ENCODE data around the gene PALM. TPM values are rescaled to one million over a fixed set of nuclear protein-coding genes. Genes with fewer than 3 reads are reported as not detected.

PALM gene
- total and polyA plus RNA-seq, 2 donors = 23.6 to 69.3 TPM

DNA sequence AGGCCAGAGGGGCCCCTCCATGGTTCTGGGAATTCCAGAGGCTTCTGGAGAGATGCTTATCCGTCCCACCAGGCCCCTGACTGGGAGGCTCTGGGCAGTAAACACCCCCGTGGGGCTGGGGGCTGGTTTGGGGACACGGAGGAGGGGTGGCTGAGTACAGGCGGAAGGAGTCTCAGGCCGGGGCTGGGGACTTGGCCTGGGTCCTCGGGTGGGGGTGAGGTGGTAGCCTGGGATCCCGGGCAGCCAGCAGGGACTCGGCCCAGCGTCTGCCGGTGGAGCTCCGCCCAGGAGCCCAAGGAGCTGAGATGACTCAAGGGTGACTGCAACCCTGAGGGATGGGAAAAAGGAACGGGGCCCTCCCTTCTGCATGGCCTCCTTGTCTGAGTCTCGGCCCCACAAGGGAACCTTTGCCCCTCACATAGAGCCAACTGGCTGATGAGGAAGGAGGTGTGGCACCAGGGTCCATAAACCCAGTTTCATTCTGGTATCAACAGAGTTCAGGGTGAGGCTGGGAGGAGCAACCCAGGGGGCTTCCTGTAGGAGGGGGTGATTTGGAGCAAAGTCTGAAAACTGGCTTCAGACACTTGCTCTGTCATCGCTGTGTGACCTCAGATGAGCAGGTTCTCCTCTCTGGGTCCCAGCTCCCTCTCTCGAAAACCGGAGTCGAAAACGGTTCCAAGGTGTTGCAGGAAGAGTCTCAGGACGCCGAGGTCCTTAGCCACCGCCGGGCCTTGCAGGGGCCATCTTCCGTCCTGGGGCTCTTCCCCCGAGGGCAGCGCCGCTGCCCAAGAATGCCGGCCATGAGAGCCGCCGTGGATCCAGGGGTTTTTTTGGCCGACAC is 43.0 kb downstream of the PALM start:
- Histone ChIP-seq H3K4me1 (ENCODE audit: insufficient read depth) (no peaks in the 10 kb centered on the region), H3K36me3 (ENCODE audit: insufficient read depth) (no peaks in the 10 kb centered on the region), H3K27ac (ENCODE audit: low read depth) (no peak overlapping the region), H3K4me3 (ENCODE audit: low read depth, low read length) (no peak overlapping the region)
- no peak for DNase-seq (ENCODE audit: extremely low spot score)
- 61% methylated on average over 30 of the region's 30 CpGs for WGBS

- Histone ChIP-seq H3K4me3 (ENCODE audit: low read depth, low read length) (no peak overlapping the region), H3K27ac (ENCODE audit: low read depth) (no peak overlapping the region), H3K36me3 (ENCODE audit: insufficient read depth) (no peaks in the 10 kb centered on the region), H3K4me1 (ENCODE audit: insufficient read depth) (no peaks in the 10 kb centered on the region)
- peak; percentile 81 for DNase-seq (ENCODE audit: extremely low spot score)
- WGBS = 36% methylated on average over 39 of the region's 39 CpGs
These were observed 44.1 kb downstream of the PALM start for GRCh38 chr19:752652-753517.

GRCh38 chr19:754530-754929 is 45.8 kb downstream of the PALM start:
- Histone ChIP-seq H3K4me3 (ENCODE audit: low read depth, low read length) (no peak overlapping the region), H3K36me3 (ENCODE audit: insufficient read depth) (no peaks in the 10 kb centered on the region), H3K4me1 (ENCODE audit: insufficient read depth) (no peaks in the 10 kb centered on the region), H3K27ac (ENCODE audit: low read depth) (no peak overlapping the region)
- DNase-seq (ENCODE audit: extremely low spot score) = no peak
- 92% methylated on average over 9 of the region's 9 CpGs for WGBS

- no peak for DNase-seq (ENCODE audit: extremely low spot score)
- H3K36me3 ChIP-seq (ENCODE audit: insufficient read depth) = no peaks in the 10 kb centered on the region
- WGBS = 94% methylated on average over 15 of the region's 15 CpGs
- no peak overlapping the region for H3K4me3 ChIP-seq (ENCODE audit: low read depth, low read length)
- no peak overlapping the region for H3K27ac ChIP-seq (ENCODE audit: low read depth)
- no peaks in the 10 kb centered on the region for H3K4me1 ChIP-seq (ENCODE audit: insufficient read depth)
These were observed 46.3 kb downstream of the PALM start for GRCh38 chr19:755063-755462.

DNA sequence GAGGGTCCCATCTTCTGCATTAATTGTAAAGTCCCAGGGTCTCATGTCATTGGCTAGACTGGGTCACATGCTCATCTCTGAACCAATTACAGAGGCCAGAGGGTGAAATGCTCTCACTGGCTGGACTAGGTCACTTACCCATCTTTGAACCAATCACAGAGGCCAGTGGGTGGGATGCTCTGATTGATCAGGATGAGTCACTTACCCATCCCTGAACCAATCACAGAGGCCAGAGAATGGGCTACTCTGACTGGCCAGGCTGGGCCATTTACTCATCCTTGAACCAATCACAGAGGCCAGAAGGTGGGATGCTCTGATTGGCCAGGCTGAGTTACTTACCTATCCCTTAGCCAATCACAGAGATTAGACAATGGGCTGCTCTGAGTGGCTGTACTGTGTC is 47.5 kb downstream of the PALM start:
- Histone ChIP-seq H3K36me3 (ENCODE audit: insufficient read depth) (no peaks in the 10 kb centered on the region), H3K4me3 (ENCODE audit: low read depth, low read length) (no peak overlapping the region), H3K4me1 (ENCODE audit: insufficient read depth) (no peaks in the 10 kb centered on the region), H3K27ac (ENCODE audit: low read depth) (no peak overlapping the region)
- DNase-seq (ENCODE audit: extremely low spot score) = no peak

- Histone ChIP-seq H3K4me3 (ENCODE audit: low read depth, low read length) (no peak overlapping the region), H3K27ac (ENCODE audit: low read depth) (no peak overlapping the region), H3K4me1 (ENCODE audit: insufficient read depth) (no peaks in the 10 kb centered on the region), H3K36me3 (ENCODE audit: insufficient read depth) (no peaks in the 10 kb centered on the region)
- 90% methylated on average over 36 of the region's 36 CpGs for WGBS
- DNase-seq (ENCODE audit: extremely low spot score) = no peak
These were observed 48.3 kb downstream of the PALM start for GRCh38 chr19:756821-757688.

DNA sequence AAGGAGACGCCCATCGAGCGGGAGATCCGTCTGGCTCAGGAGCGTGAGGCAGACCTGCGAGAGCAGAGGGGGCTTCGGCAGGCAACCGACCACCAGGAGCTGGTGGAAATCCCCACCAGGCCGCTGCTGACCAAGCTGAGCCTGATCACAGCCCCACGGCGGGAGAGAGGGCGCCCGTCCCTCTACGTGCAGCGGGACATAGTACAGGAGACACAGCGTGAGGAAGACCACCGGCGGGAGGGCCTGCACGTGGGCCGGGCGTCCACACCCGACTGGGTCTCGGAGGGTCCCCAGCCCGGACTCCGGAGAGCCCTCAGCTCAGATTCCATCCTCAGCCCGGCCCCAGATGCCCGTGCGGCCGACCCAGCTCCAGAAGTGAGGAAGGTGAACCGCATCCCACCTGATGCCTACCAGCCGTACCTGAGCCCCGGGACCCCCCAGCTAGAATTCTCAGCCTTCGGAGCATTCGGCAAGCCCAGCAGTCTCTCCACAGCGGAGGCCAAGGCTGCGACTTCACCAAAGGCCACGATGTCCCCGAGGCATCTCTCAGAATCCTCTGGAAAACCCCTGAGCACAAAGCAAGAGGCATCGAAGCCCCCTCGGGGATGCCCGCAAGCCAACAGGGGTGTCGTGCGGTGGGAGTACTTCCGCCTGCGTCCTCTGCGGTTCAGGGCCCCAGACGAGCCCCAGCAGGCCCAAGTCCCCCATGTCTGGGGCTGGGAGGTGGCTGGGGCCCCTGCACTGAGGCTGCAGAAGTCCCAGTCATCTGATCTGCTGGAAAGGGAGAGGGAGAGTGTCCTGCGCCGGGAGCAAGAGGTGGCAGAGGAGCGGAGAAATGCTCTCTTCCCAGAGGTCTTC is 49.3 kb downstream of the PALM start:
- no peaks in the 10 kb centered on the region for H3K36me3 ChIP-seq (ENCODE audit: insufficient read depth)
- 94% methylated on average over 50 of the region's 50 CpGs for WGBS
- no peak for DNase-seq (ENCODE audit: extremely low spot score)
- no peak overlapping the region for H3K4me3 ChIP-seq (ENCODE audit: low read depth, low read length)
- no peaks in the 10 kb centered on the region for H3K4me1 ChIP-seq (ENCODE audit: insufficient read depth)
- no peak overlapping the region for H3K27ac ChIP-seq (ENCODE audit: low read depth)

DNA sequence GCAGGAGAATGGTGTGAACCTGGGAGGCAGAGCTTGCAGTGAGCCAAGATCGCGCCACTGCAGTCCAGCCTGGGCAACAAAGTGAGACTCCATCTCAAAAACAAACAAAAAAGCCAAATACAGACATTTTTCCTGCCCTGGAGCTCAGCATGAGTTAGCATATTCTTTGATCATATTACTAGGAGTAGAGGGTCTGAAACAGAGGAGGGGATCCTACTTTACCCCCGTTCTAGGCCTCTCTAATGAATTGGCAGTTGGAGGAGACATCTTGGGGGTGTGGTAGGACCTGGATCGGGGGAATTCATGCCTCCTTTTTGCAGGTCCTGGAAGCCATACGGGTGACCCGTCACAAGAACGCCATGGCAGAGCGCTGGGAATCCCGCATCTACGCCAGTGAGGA is 54.4 kb downstream of the PALM start:
- Histone ChIP-seq H3K27ac (ENCODE audit: low read depth) (no peak overlapping the region), H3K4me1 (ENCODE audit: insufficient read depth) (no peaks in the 10 kb centered on the region), H3K36me3 (ENCODE audit: insufficient read depth) (no peaks in the 10 kb centered on the region), H3K4me3 (ENCODE audit: low read depth, low read length) (no peak overlapping the region)
- DNase-seq (ENCODE audit: extremely low spot score) = no peak
- 94% methylated on average over 10 of the region's 10 CpGs for WGBS

- no peak overlapping the region for H3K27ac ChIP-seq (ENCODE audit: low read depth)
- 93% methylated on average over 6 of the region's 6 CpGs for WGBS
- H3K36me3 ChIP-seq (ENCODE audit: insufficient read depth) = no peaks in the 10 kb centered on the region
- H3K4me3 ChIP-seq (ENCODE audit: low read depth, low read length) = no peak overlapping the region
- no peaks in the 10 kb centered on the region for H3K4me1 ChIP-seq (ENCODE audit: insufficient read depth)
- no peak for DNase-seq (ENCODE audit: extremely low spot score)
These were observed 55.1 kb downstream of the PALM start for GRCh38 chr19:763869-764268.

DNA sequence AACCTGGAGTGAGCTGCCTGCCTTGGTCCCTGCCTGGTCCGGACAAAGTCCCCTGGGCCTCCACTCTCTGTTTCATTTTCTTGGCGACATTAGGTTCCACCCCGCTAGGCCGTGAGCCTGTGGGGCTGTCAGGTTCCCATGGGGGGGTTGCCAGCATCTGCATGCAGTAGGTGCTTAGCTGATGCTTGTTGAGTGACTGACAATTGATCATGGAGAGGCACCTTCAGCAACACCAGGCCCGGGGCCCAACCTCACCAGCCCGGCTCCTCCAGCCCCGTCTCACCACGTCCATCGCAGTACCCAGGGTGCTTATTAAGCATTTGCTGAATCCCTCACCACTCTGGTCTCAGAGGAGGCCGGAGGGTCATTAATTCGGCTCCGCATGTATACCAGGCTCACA is 55.6 kb downstream of the PALM start:
- H3K4me1 ChIP-seq (ENCODE audit: insufficient read depth) = no peaks in the 10 kb centered on the region
- no peak overlapping the region for H3K4me3 ChIP-seq (ENCODE audit: low read depth, low read length)
- no peaks in the 10 kb centered on the region for H3K36me3 ChIP-seq (ENCODE audit: insufficient read depth)
- WGBS = 93% methylated on average over 12 of the region's 12 CpGs
- DNase-seq (ENCODE audit: extremely low spot score) = no peak
- H3K27ac ChIP-seq (ENCODE audit: low read depth) = no peak overlapping the region

- Histone ChIP-seq H3K36me3 (ENCODE audit: insufficient read depth) (no peaks in the 10 kb centered on the region), H3K4me1 (ENCODE audit: insufficient read depth) (no peaks in the 10 kb centered on the region), H3K27ac (ENCODE audit: low read depth) (no peak overlapping the region), H3K4me3 (ENCODE audit: low read depth, low read length) (no peak overlapping the region)
- WGBS = 84% methylated on average over 7 of the region's 7 CpGs
- no peak for DNase-seq (ENCODE audit: extremely low spot score)
These were observed 56.5 kb downstream of the PALM start for GRCh38 chr19:765179-765738.

GRCh38 chr19:768424-768823 is 59.7 kb downstream of the PALM start:
- Histone ChIP-seq H3K27ac (ENCODE audit: low read depth) (no peak overlapping the region), H3K36me3 (ENCODE audit: insufficient read depth) (no peaks in the 10 kb centered on the region), H3K4me3 (ENCODE audit: low read depth, low read length) (no peak overlapping the region), H3K4me1 (ENCODE audit: insufficient read depth) (no peaks in the 10 kb centered on the region)
- WGBS = 42% methylated on average over 14 of the region's 14 CpGs
- no peak for DNase-seq (ENCODE audit: extremely low spot score)

All from urinary bladder (tissue), 4 donors.